ENCODE measurements around the gene TRPC4AP. TPM values are rescaled to one million over a fixed set of nuclear protein-coding genes. Genes with fewer than 3 reads are reported as not detected.

The TRPC4AP gene, protein sequence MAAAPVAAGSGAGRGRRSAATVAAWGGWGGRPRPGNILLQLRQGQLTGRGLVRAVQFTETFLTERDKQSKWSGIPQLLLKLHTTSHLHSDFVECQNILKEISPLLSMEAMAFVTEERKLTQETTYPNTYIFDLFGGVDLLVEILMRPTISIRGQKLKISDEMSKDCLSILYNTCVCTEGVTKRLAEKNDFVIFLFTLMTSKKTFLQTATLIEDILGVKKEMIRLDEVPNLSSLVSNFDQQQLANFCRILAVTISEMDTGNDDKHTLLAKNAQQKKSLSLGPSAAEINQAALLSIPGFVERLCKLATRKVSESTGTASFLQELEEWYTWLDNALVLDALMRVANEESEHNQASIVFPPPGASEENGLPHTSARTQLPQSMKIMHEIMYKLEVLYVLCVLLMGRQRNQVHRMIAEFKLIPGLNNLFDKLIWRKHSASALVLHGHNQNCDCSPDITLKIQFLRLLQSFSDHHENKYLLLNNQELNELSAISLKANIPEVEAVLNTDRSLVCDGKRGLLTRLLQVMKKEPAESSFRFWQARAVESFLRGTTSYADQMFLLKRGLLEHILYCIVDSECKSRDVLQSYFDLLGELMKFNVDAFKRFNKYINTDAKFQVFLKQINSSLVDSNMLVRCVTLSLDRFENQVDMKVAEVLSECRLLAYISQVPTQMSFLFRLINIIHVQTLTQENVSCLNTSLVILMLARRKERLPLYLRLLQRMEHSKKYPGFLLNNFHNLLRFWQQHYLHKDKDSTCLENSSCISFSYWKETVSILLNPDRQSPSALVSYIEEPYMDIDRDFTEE
- 76.2 TPM for total RNA-seq

GRCh38 chr20:35092524-35093266 lies at the start of gene TRPC4AP:
Gene TRPC4AP, minus strand, starts transcription at chr20:35092807. Its CDS starts 26 bp downstream, at chr20:35092781.

GRCh38 chr20:34955231-34956040 lies 137.2 kb downstream of the TRPC4AP start, which contains the start of the genes GSS and MYH7B:
Gene GSS, minus strand, starts transcription at chr20:34955806. Its CDS starts 3,954 bp downstream, at chr20:34951852.
Gene MYH7B, plus strand, starts transcription at chr20:34955868. Its CDS starts 22,138 bp downstream, at chr20:34978006.

Other genes starting within 250 kb of the TRPC4AP start
- 25.1 TPM for gene GGT7, start 220.0 kb downstream of the TRPC4AP start, total RNA-seq
- gene ACSS2, start 216.2 kb downstream of the TRPC4AP start, total RNA-seq: 39.0 TPM
- 99.4 TPM for gene GSS, start 137.0 kb downstream of the TRPC4AP start, total RNA-seq
- gene MYH7B, start 136.9 kb downstream of the TRPC4AP start, total RNA-seq: 10.7 TPM
- 13.7 TPM for gene EDEM2, start 54.5 kb upstream of the TRPC4AP start, total RNA-seq
- gene PROCR, start 79.3 kb upstream of the TRPC4AP start, total RNA-seq: 22.7 TPM
- gene MMP24, start 133.9 kb upstream of the TRPC4AP start, total RNA-seq: 15.1 TPM
- 18.3 TPM for gene MMP24OS, start 185.3 kb upstream of the TRPC4AP start, total RNA-seq
- gene EIF6, start 192.0 kb upstream of the TRPC4AP start, total RNA-seq: 47.2 TPM
- 0.16 TPM for gene FAM83C, start 199.6 kb upstream of the TRPC4AP start, total RNA-seq

Measured in camera-type eye (tissue), 1 donor.